Kidney epithelial cell (primary cell): ENCODE measurements around the gene NPC2. TPM values are rescaled to one million over a fixed set of nuclear protein-coding genes. Genes with fewer than 3 reads are reported as not detected.

Experiments
- DNase-seq: peaks from one replicate; pipeline ENCODE4 v3.0.0-alpha.2; 2010; ENCODE audit warnings: low read depth
- H3K27me3 ChIP-seq: 2 replicates; pipeline ENCODE4 v1.6.0; 2011; ENCODE audit warnings: low read length; ENCODE audit not compliant: control insufficient read depth, insufficient read depth
- H3K36me3 ChIP-seq: 2 replicates; pipeline ENCODE4 v1.5.1; 2011; ENCODE audit warnings: low read length; ENCODE audit not compliant: control insufficient read depth, insufficient read depth
- H3K4me3 ChIP-seq: 2 replicates; pipeline ENCODE4 v1.5.1; 2011; ENCODE audit warnings: low read depth, mild to moderate bottlenecking, control low read depth, low read length
- total RNA-seq: library from RNA; depleted of rRNA; stranded (reverse); fragments of >200 nt; gene quantifications from 2 replicates; pipeline ENCODE4 v1.2.3, GENCODE V29; 2015
- TF ChIP-seq, protein P1 (sequence below): IDR thresholded peaks from 2 replicates; pipeline ENCODE4 v1.5.1; 2011; ENCODE audit warnings: mild to moderate bottlenecking, moderate library complexity, low read length, control low read depth, inconsistent platforms; ENCODE audit not compliant: insufficient read depth, poor library complexity, severe bottlenecking

Gene NPC2
- total RNA-seq, 1 donor from 2014 or later: 415 TPM

DNA sequence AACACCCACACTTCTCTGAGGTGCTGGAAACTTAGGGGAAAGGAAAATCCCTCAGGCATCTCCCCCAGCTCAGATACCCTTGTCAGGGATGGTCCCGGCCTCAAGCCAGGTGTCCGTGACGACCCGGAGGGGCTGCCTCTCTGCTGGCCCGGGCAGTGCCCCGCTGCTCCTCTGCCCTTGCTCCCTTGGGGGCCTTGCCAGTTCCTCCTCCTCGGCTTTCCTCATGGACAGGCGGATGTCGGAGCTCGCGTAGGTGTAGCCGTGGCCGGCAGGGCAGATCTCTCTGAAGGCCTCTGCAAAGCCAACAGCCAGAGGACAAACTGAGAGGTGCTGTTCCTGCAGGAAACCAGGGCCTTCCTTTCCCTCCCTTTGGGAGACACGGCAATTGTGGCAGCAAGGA, 35.3 kb upstream of the NPC2 start:
- Histone ChIP-seq H3K4me3 (no peak overlapping the region), H3K36me3 (no peaks in the 10 kb centered on the region), H3K27me3 (no peaks in the 10 kb centered on the region)
- DNase-seq: no peak
- TF ChIP-seq, protein P1, sequence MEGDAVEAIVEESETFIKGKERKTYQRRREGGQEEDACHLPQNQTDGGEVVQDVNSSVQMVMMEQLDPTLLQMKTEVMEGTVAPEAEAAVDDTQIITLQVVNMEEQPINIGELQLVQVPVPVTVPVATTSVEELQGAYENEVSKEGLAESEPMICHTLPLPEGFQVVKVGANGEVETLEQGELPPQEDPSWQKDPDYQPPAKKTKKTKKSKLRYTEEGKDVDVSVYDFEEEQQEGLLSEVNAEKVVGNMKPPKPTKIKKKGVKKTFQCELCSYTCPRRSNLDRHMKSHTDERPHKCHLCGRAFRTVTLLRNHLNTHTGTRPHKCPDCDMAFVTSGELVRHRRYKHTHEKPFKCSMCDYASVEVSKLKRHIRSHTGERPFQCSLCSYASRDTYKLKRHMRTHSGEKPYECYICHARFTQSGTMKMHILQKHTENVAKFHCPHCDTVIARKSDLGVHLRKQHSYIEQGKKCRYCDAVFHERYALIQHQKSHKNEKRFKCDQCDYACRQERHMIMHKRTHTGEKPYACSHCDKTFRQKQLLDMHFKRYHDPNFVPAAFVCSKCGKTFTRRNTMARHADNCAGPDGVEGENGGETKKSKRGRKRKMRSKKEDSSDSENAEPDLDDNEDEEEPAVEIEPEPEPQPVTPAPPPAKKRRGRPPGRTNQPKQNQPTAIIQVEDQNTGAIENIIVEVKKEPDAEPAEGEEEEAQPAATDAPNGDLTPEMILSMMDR: no peak

DNA sequence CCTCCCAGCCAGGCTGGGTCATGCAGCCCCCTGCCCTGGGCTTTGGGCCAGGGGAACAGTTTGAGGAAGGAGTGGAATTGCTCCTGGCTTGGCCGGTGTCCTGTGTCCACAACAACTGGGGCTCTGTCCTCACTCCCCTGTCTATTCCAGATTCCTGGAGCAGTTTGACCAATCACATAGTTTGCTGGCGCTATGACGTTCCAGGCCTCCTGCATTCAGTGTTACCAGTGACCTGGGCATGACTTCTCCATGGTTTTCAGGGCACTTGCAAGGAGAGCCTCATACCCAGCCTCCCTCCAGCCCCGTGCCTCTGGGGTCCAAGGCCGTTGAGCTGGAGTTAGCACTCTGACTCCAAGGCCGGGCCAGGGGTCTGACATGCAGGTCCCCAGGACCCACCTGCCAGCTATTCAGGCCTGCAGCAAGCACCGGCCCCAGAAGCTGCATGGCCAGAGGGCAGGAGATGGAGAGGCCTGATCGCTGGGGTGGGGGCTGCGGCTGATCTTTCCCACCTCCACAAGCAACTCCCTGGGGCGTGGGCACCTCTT, 34.7 kb upstream of the NPC2 start:
- no peaks in the 10 kb centered on the region for H3K27me3 ChIP-seq
- no peak for DNase-seq
- H3K36me3 ChIP-seq: no peaks in the 10 kb centered on the region
- TF ChIP-seq, protein P1: no peak
- no peak overlapping the region for H3K4me3 ChIP-seq

DNA sequence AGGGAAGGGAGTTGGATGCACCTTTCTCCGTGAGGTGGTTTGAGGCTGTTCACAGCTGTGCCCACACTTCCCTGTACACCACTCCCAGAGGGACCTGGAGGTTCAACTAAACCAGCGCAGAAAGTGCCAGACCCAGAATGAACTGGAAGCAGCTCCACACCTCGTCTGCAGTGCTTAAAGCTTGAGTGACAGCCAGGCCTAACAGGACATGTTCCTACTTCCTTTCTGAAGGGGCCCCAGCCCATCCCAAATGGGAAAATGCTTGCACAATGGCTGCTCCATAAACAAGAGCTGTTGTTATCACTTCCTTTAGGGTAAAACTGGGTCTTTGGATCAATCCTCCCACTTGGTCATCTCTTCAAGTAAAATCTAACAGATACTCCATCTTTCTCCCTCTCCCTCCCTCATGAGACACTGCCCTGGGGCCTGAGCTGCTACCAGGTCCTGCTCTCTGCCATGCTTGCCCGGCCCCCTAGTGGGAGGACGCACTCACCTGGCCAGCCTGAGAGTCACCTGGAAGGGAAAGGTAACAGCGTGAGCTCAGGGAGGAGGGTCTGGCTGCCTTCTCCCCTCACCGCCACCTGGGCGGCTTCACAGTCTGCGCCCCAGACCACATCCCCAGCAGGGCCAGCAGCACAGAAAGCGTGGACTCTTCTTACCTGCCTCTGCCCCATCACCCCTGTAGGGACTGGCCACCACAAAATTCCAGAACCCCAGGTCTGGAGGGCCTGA, 33.9 kb upstream of the NPC2 start:
- Histone ChIP-seq H3K4me3 (no peak overlapping the region), H3K27me3 (no peaks in the 10 kb centered on the region), H3K36me3 (no peaks in the 10 kb centered on the region)
- TF ChIP-seq, protein P1: no peak
- no peak for DNase-seq

DNA sequence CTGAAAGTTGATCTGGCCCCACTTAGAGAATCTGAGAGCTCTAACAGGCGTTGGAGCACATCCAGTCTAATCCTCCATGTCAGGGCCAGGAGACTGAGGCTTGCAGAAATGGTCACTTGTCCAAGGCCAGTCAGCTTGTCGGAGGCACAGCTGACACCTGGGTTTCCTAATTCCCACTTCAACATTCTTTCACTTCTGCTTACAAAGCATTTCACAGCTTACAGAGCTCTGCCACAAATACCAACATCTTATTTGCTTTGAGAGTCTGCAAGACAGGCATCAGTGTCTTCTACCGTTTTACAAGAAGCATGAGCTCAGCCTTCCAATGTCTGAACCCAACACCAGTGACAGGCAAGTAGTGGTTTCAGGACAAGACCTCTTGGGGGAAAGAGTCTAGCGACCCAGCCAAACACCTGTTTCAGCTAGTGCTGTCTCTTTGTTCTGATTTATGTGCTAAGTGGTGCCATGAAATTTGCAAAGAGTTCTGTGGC, 32.3 kb upstream of the NPC2 start:
- no peak for DNase-seq
- Histone ChIP-seq H3K4me3 (no peak overlapping the region), H3K36me3 (no peaks in the 10 kb centered on the region), H3K27me3 (no peaks in the 10 kb centered on the region)
- TF ChIP-seq, protein P1: no peak

DNA sequence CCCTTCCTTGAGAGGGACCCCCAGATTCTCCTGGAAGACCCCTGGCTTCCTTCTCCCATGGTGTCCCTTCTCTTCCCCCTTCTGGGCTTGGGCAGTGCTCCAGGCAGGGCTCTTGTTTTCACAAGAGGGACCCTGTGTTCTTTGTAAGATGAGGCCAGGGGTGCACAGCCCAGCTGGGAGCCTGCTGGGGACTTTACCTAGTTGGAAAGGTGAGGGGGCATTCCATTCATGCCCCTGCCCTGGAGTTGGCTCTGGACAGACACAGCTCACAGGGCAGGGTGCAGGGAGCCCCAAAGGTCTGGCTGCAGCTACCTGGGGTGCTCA, 31.7 kb upstream of the NPC2 start:
- TF ChIP-seq, protein P1: no peak
- DNase-seq: no peak
- H3K36me3 ChIP-seq: no peaks in the 10 kb centered on the region
- no peak overlapping the region for H3K4me3 ChIP-seq
- H3K27me3 ChIP-seq: no peaks in the 10 kb centered on the region
